Neural cell (in vitro differentiated cells): ENCODE measurements around the gene CRK.

Experiments
- CTCF ChIP-seq: fragments of 450-650 bp; IDR thresholded peaks from 2 replicates; pipeline ENCODE4 v1.5.1; 2014; ENCODE audit warnings: antibody characterized with exemption, mild to moderate bottlenecking, moderate library complexity; ENCODE audit not compliant: poor library complexity, severe bottlenecking
- EP300 ChIP-seq: fragments of 450-650 bp; conservative IDR thresholded peaks from 2 replicates; pipeline ENCODE4 v1.6.1; 2014; ENCODE audit warnings: antibody characterized with exemption, mild to moderate bottlenecking, moderate library complexity; ENCODE audit not compliant: poor library complexity, severe bottlenecking
- EZH2 ChIP-seq: fragments of 200-600, 300-800 bp; shearing (Covaris generic), sonication (generic); IDR thresholded peaks from 2 replicates; pipeline ENCODE4 v1.6.1; 2014; ENCODE audit warnings: antibody characterized with exemption, low read length, borderline replicate concordance, mild to moderate bottlenecking; ENCODE audit not compliant: insufficient read depth, poor library complexity, severe bottlenecking
- MXI1 ChIP-seq: fragments of 450-650 bp; conservative IDR thresholded peaks from 2 replicates; pipeline ENCODE4 v1.6.1; 2014; ENCODE audit warnings: antibody characterized with exemption, mild to moderate bottlenecking; ENCODE audit not compliant: poor library complexity, severe bottlenecking
- POLR2AphosphoS5 ChIP-seq: IDR thresholded peaks from 2 replicates; pipeline ENCODE4 v1.6.1; 2012
- RAD21 ChIP-seq: fragments of 450-650 bp; conservative IDR thresholded peaks from 2 replicates; pipeline ENCODE4 v1.6.1; 2014; ENCODE audit warnings: antibody characterized with exemption, mild to moderate bottlenecking, moderate library complexity
- SMC3 ChIP-seq: fragments of 450-650 bp; conservative IDR thresholded peaks from 2 replicates; pipeline ENCODE4 v1.6.1; 2014; ENCODE audit warnings: antibody characterized with exemption, mild to moderate bottlenecking, moderate library complexity; ENCODE audit not compliant: poor library complexity
- TAF1 ChIP-seq: IDR thresholded peaks from 2 replicates; pipeline ENCODE4 v1.6.1; 2012; ENCODE audit warnings: low read depth

- TF ChIP-seq CTCF (no peak), POLR2AphosphoS5 (no peak), SMC3 (no peak), TAF1 (no peak), RAD21 (no peak), EZH2 (no peak), EP300 (no peak), MXI1 (no peak)
Measured at GRCh38 chr17:1478418-1478817, 22.4 kb upstream of the CRK start.
